Loucy (cell line): ENCODE results near the gene FLOT1.

Experiments
- EZH2phosphoT487 ChIP-seq: fragments of 200-600 bp; IDR thresholded peaks from 2 replicates; pipeline ENCODE4 v1.6.1; 2018; ENCODE audit warnings: antibody characterized with exemption, mild to moderate bottlenecking, moderate library complexity, borderline replicate concordance
- TF ChIP-seq, protein P1 (sequence below): fragments of 200-600 bp; sonication (generic); conservative IDR thresholded peaks from 2 replicates; pipeline ENCODE4 v1.5.1; 2014; ENCODE audit warnings: mild to moderate bottlenecking, antibody characterized with exemption, low read length

DNA sequence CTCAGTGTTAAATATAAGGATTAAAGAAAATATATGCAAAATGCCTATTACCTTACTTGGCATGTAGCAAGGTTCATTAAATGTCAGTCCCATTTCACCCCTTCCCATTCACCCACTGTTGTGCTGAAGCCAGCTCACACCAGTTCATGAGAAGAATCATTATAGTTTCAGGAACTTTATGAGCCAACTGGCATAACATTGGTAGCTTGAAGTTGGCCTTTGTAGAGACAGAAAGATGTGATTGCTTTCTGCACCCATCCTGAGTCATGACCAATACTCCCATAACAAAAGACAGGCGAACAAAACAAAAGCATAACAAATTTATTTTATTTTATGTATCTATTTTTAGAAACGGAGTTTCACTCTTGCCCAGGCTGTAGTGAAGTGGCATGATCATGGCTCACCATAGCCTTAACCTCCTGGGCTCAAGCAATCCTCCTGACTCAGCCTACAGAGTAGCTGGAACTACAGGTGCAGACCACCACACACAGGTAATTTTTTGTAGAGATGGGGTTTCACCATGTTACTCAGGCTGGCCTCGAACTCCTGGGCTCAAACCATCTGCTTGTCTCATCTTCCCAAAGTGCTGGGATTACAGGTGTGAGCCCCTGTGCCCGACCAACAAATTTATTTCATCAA lies 19.4 kb upstream of the FLOT1 start:
- TF ChIP-seq, protein P1, sequence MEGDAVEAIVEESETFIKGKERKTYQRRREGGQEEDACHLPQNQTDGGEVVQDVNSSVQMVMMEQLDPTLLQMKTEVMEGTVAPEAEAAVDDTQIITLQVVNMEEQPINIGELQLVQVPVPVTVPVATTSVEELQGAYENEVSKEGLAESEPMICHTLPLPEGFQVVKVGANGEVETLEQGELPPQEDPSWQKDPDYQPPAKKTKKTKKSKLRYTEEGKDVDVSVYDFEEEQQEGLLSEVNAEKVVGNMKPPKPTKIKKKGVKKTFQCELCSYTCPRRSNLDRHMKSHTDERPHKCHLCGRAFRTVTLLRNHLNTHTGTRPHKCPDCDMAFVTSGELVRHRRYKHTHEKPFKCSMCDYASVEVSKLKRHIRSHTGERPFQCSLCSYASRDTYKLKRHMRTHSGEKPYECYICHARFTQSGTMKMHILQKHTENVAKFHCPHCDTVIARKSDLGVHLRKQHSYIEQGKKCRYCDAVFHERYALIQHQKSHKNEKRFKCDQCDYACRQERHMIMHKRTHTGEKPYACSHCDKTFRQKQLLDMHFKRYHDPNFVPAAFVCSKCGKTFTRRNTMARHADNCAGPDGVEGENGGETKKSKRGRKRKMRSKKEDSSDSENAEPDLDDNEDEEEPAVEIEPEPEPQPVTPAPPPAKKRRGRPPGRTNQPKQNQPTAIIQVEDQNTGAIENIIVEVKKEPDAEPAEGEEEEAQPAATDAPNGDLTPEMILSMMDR = no peak
- no peak for TF ChIP-seq EZH2phosphoT487
